Naive B cell (primary cell): ENCODE results near the gene TTLL5. TPM values are rescaled to one million over a fixed set of nuclear protein-coding genes. Genes with fewer than 3 reads are reported as not detected.
A peak's percentile ranks its signal among the peaks of the same experiment; 100 is the strongest.
"Not testable (repeated sequence)": the region's sequence is repeated elsewhere in the genome, so short reads cannot be mapped to it uniquely, and the experiment has no call there.

Experiments used
- ATAC-seq, 2 donors: fragments of 150-1000 bp; cut with Tn5 transposase; 2 replicates each; pipeline ENCODE4 v1.10.0; 2021; ENCODE audit warnings: low read depth in 2 of 2, mild to moderate bottlenecking in 2 of 2, moderate library complexity in 2 of 2
- DNase-seq: peaks from one replicate; pipeline ENCODE4 v3.0.0; 2022
- H3K27ac Mint-ChIP-seq, 6 donors: one replicate each; pipeline ENCODE4 v1.8.0; 2020 to 2022; ENCODE audit warnings: mild to moderate bottlenecking in 6 of 6, mixed read lengths in 6 of 6, moderate library complexity in 5 of 6, inconsistent platforms in 2 of 6
- H3K27me3 Mint-ChIP-seq, 3 donors: one replicate each; pipeline ENCODE4 v1.8.0; 2021 to 2022; ENCODE audit warnings: mixed read lengths in 3 of 3, mild to moderate bottlenecking in 1 of 3
- H3K36me3 Mint-ChIP-seq, 2 donors: one replicate each; pipeline ENCODE4 v1.8.0; 2020 to 2022; ENCODE audit warnings: mixed read lengths in 2 of 2, inconsistent platforms in 1 of 2, mild to moderate bottlenecking in 1 of 2
- H3K4me1 Mint-ChIP-seq, 3 donors: one replicate each; pipeline ENCODE4 v1.8.0; 2020 to 2022; ENCODE audit warnings: mixed read lengths in 3 of 3, inconsistent platforms in 1 of 3, mild to moderate bottlenecking in 1 of 3, moderate library complexity in 1 of 3
- H3K4me3 Mint-ChIP-seq, 8 donors: one replicate each; pipeline ENCODE4 v1.8.0; 2020 to 2022; ENCODE audit warnings: mild to moderate bottlenecking in 8 of 8, mixed read lengths in 8 of 8, moderate library complexity in 8 of 8, inconsistent platforms in 2 of 8
- H3K9me3 Mint-ChIP-seq, 7 donors: one replicate each; pipeline ENCODE4 v1.8.0; 2020 to 2022; ENCODE audit warnings: mixed read lengths in 7 of 7, mild to moderate bottlenecking in 5 of 7, inconsistent platforms in 2 of 7, moderate library complexity in 1 of 7
- polyA plus RNA-seq, 6 donors: library from polyadenylated mRNA; unstranded; fragments of 300-500 nt; fragmentation: Illumina TruSeq; gene quantifications; one replicate each; pipeline ENCODE4 v1.2.3, GENCODE V29; 2021; ENCODE audit warnings: low read depth in 6 of 6

The TTLL5 gene
- polyA plus RNA-seq, 6 donors from 2014 or later, result 3.8 to 15.9 (median 9.1) TPM

- peaks cover 10 to 30% (median 22%) of the 10 kb centered on the region in 3 donors for H3K4me1 Mint-ChIP-seq
- no peak overlapping the region for H3K27ac Mint-ChIP-seq
- peak overlapping the region in 1 of 8 donors; percentile 13 for H3K4me3 Mint-ChIP-seq
- no peaks in the 10 kb centered on the region for H3K36me3 Mint-ChIP-seq
- no peaks in the 10 kb centered on the region for H3K27me3 Mint-ChIP-seq
- peaks cover 0 to 3% (median 0%) of the 10 kb centered on the region in 7 donors for H3K9me3 Mint-ChIP-seq
- ATAC-seq, result no peak
- no peak for DNase-seq
Measured at GRCh38 chr14:75657331-75657730, 3.7 kb upstream of the TTLL5 start.

GRCh38 chr14:75658957-75659356 lies 2.1 kb upstream of the TTLL5 start:
- Mint-ChIP-seq H3K4me1 (peaks cover 10 to 28% (median 22%) of the 10 kb centered on the region in 3 donors), H3K9me3 (peaks cover 0 to 3% (median 0%) of the 10 kb centered on the region in 7 donors), H3K27ac (peak overlapping the region in 1 of 6 donors; percentile 35), H3K27me3 (no peaks in the 10 kb centered on the region), H3K36me3 (no peaks in the 10 kb centered on the region), H3K4me3 (peak overlapping the region in 1 of 8 donors; percentile 28)
- DNase-seq, result no peak
- ATAC-seq, result no peak

- H3K9me3 Mint-ChIP-seq, result peaks cover 0 to 3% (median 0%) of the 10 kb centered on the region in 7 donors
- H3K4me3 Mint-ChIP-seq, result peak overlapping the region; percentile 81 to 98 (median 96)
- H3K27ac Mint-ChIP-seq, result peak overlapping the region; percentile 86 to 98 (median 96)
- no peaks in the 10 kb centered on the region for H3K36me3 Mint-ChIP-seq
- ATAC-seq (no peak), DNase-seq (no peak)
- no peaks in the 10 kb centered on the region for H3K27me3 Mint-ChIP-seq
- peaks cover 10 to 26% (median 22%) of the 10 kb centered on the region in 3 donors for H3K4me1 Mint-ChIP-seq
Measured at GRCh38 chr14:75660238-75660629, 812 bp upstream of the TTLL5 start.

GRCh38 chr14:75661499-75661814 lies 411 bp downstream of the TTLL5 start:
- Mint-ChIP-seq H3K36me3 (no peaks in the 10 kb centered on the region), H3K9me3 (peaks cover 0 to 3% (median 0%) of the 10 kb centered on the region in 7 donors), H3K4me3 (peak overlapping the region; percentile 81 to 98 (median 96)), H3K4me1 (peaks cover 10 to 26% (median 22%) of the 10 kb centered on the region in 3 donors), H3K27me3 (no peaks in the 10 kb centered on the region), H3K27ac (peak overlapping the region; percentile 86 to 98 (median 96))
- ATAC-seq (no peak), DNase-seq (no peak)

GRCh38 chr14:75662966-75663365 lies 1.9 kb downstream of the TTLL5 start:
- no peaks in the 10 kb centered on the region for H3K27me3 Mint-ChIP-seq
- peaks cover 0 to 3% (median 0%) of the 10 kb centered on the region in 7 donors for H3K9me3 Mint-ChIP-seq
- no peak for DNase-seq
- peaks cover 10 to 26% (median 22%) of the 10 kb centered on the region in 3 donors for H3K4me1 Mint-ChIP-seq
- H3K4me3 Mint-ChIP-seq, result peak overlapping the region in 7 of 8 donors; percentile 18 to 98 (median 64)
- no peak for ATAC-seq
- peak overlapping the region in 1 of 6 donors; percentile 18 for H3K27ac Mint-ChIP-seq
- no peaks in the 10 kb centered on the region for H3K36me3 Mint-ChIP-seq

GRCh38 chr14:75667099-75667765 lies 6.2 kb downstream of the TTLL5 start:
- Mint-ChIP-seq H3K4me1 (no peaks in the 10 kb centered on the region), H3K36me3 (peaks cover 7 to 20% of the 10 kb centered on the region in 2 donors), H3K27ac (no peak overlapping the region), H3K9me3 (peaks cover 0 to 3% (median 0%) of the 10 kb centered on the region in 7 donors), H3K27me3 (no peaks in the 10 kb centered on the region), H3K4me3 (peak overlapping the region in 1 of 8 donors; percentile 38)
- no peak for ATAC-seq
- no peak for DNase-seq

- Mint-ChIP-seq H3K4me1 (peaks cover 0 to 5% (median 0%) of the 10 kb centered on the region in 3 donors), H3K9me3 (peaks cover 0 to 7% (median 3%) of the 10 kb centered on the region in 7 donors), H3K27me3 (no peaks in the 10 kb centered on the region), H3K36me3 (peaks cover 19 to 40% of the 10 kb centered on the region in 2 donors), H3K27ac (peak overlapping the region in 1 of 6 donors; percentile 37), H3K4me3 (no peak overlapping the region)
- ATAC-seq (no peak), DNase-seq (no peak)
Measured at GRCh38 chr14:75672605-75673192, 11.7 kb downstream of the TTLL5 start.

GRCh38 chr14:75673345-75674035 lies 12.4 kb downstream of the TTLL5 start:
- Mint-ChIP-seq H3K9me3 (peaks cover 0 to 7% (median 3%) of the 10 kb centered on the region in 7 donors), H3K27me3 (no peaks in the 10 kb centered on the region), H3K4me3 (peak overlapping the region in 1 of 8 donors; percentile 20), H3K36me3 (peaks cover 19 to 46% of the 10 kb centered on the region in 2 donors), H3K4me1 (peaks cover 0 to 8% (median 0%) of the 10 kb centered on the region in 3 donors), H3K27ac (peak overlapping the region in 2 of 6 donors; percentile 19 to 23)
- ATAC-seq, result no peak
- no peak for DNase-seq

GRCh38 chr14:75675265-75675960 lies 14.4 kb downstream of the TTLL5 start:
- H3K27ac Mint-ChIP-seq, result peak overlapping the region in 1 of 6 donors; percentile 87
- DNase-seq (no peak), ATAC-seq (no peak)
- H3K4me1 Mint-ChIP-seq, result peaks cover 0 to 8% (median 0%) of the 10 kb centered on the region in 3 donors
- H3K36me3 Mint-ChIP-seq, result peaks cover 14 to 36% of the 10 kb centered on the region in 2 donors
- no peaks in the 10 kb centered on the region for H3K27me3 Mint-ChIP-seq
- H3K9me3 Mint-ChIP-seq, result peaks cover 0 to 7% (median 3%) of the 10 kb centered on the region in 7 donors
- no peak overlapping the region for H3K4me3 Mint-ChIP-seq

GRCh38 chr14:75685910-75686309 lies 24.9 kb downstream of the TTLL5 start:
- Mint-ChIP-seq H3K9me3 (no peaks in the 10 kb centered on the region), H3K36me3 (peaks cover 0 to 6% of the 10 kb centered on the region in 2 donors), H3K27ac (no peak overlapping the region), H3K4me1 (no peaks in the 10 kb centered on the region), H3K4me3 (no peak overlapping the region), H3K27me3 (no peaks in the 10 kb centered on the region)
- ATAC-seq (no peak), DNase-seq (no peak)

GRCh38 chr14:75689012-75689411 lies 28.0 kb downstream of the TTLL5 start:
- ATAC-seq, result no peak
- no peak for DNase-seq
- H3K4me3 Mint-ChIP-seq, result no peak overlapping the region
- H3K4me1 Mint-ChIP-seq, result no peaks in the 10 kb centered on the region
- no peaks in the 10 kb centered on the region for H3K27me3 Mint-ChIP-seq
- no peak overlapping the region for H3K27ac Mint-ChIP-seq
- H3K9me3 Mint-ChIP-seq, result peaks cover 0 to 4% (median 0%) of the 10 kb centered on the region in 7 donors
- peaks cover 20 to 25% of the 10 kb centered on the region in 2 donors for H3K36me3 Mint-ChIP-seq

GRCh38 chr14:75690010-75690409 lies 29.0 kb downstream of the TTLL5 start:
- DNase-seq (no peak), ATAC-seq (no peak)
- Mint-ChIP-seq H3K4me1 (no peaks in the 10 kb centered on the region), H3K27ac (no peak overlapping the region), H3K4me3 (no peak overlapping the region), H3K27me3 (no peaks in the 10 kb centered on the region), H3K9me3 (peaks cover 2 to 12% (median 7%) of the 10 kb centered on the region in 7 donors), H3K36me3 (peaks cover 28 to 33% of the 10 kb centered on the region in 2 donors)

GRCh38 chr14:75695025-75695424 lies 34.0 kb downstream of the TTLL5 start:
- peaks cover 2 to 18% (median 9%) of the 10 kb centered on the region in 7 donors for H3K9me3 Mint-ChIP-seq
- not testable (repeated sequence) for H3K27me3 Mint-ChIP-seq, ATAC-seq, H3K4me1 Mint-ChIP-seq, H3K4me3 Mint-ChIP-seq, DNase-seq, H3K27ac Mint-ChIP-seq
- peaks cover 50 to 54% of the 10 kb centered on the region in 2 donors for H3K36me3 Mint-ChIP-seq
